C4-2B (cell line): ENCODE data around the gene LCK.

Source experiments
- CTCF ChIP-seq: fragments of 450-650 bp; conservative IDR thresholded peaks from 2 replicates; pipeline ENCODE4 v1.5.1; 2017; ENCODE audit warnings: mild to moderate bottlenecking
- ZFX ChIP-seq: fragments of 450-650 bp; IDR thresholded peaks from 2 replicates; pipeline ENCODE4 v1.6.1; 2017

GRCh38 chr1:32240140-32240951, 10.7 kb upstream of the LCK start:
- peak; percentile 27 for TF ChIP-seq CTCF
- TF ChIP-seq ZFX, result peak; percentile 33; the same call in 1 of the 2 replicates
